ENCODE measurements around the gene ATP6V1B1.

The ATP6V1B1 gene

DNA sequence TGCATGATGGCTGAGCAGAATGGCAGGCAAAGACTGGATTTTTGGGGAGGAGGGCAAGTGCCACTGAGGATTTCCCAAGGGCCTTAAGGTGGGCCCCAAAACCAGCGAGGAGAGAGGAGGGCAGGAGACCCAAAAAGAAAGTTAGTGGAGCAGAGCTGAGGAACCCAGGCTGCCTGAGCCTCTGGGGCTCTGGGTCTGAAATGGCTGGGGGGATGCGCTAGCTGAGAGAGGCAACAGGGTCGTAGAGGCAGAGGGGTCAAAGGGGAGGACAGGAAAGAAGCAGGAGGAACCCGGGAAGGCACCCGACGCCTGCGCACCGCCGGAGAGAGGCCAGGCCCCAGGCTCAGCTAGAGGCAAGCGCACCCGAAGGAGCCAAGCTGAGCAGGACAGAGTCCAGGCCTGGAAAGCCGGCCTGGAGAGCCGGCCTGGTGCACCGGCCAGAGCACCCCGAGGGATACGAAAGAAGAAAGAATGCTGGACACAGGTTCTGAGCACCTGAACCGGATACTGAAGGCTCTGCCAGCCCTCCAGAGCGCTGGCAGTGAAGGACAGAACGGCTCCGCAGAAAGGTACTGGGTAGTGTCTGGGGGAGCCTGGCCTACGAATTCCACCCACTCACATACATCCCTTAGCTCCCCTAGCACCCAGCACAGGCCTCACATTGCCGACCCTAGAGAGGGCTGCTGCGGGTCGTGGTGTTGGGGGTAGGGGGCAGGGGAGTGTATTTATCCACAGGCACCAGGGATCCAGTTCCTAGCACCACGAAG, 39.5 kb upstream of the ATP6V1B1 start:
- no peak for DNase-seq (ENCODE audit: low read depth)
- no peak for TF ChIP-seq CTCF (conservative IDR thresholded peaks at IDR 0.05; ENCODE audit: low read length)
- H3K4me3 ChIP-seq (ENCODE audit: low read length): no peak overlapping the region

DNA sequence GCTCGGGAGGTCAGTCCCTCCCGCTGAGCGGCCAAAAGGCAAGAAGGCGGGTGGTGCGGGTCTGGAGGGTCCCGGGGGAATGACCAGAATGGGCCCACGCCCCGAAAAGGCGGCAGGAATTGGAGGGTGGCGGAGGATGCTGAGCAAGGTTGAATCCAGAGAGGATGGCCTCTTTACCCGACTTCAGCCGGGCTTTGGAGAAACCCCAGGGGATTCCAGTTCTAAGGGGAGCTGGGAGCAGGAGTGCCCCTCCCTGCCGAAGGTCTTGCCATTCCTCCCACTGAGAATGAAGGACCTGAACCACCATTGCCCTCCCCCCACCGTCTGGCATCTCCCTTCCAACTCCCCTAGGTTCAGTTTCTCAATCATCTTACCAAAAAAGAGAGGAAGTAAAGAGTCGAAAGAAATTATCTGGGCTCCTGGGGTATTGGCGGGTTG, 38.9 kb upstream of the ATP6V1B1 start:
- DNase-seq (ENCODE audit: low read depth): no peak
- no peak overlapping the region for H3K4me3 ChIP-seq (ENCODE audit: low read length)
- TF ChIP-seq CTCF (conservative IDR thresholded peaks at IDR 0.05; ENCODE audit: low read length): no peak

DNA sequence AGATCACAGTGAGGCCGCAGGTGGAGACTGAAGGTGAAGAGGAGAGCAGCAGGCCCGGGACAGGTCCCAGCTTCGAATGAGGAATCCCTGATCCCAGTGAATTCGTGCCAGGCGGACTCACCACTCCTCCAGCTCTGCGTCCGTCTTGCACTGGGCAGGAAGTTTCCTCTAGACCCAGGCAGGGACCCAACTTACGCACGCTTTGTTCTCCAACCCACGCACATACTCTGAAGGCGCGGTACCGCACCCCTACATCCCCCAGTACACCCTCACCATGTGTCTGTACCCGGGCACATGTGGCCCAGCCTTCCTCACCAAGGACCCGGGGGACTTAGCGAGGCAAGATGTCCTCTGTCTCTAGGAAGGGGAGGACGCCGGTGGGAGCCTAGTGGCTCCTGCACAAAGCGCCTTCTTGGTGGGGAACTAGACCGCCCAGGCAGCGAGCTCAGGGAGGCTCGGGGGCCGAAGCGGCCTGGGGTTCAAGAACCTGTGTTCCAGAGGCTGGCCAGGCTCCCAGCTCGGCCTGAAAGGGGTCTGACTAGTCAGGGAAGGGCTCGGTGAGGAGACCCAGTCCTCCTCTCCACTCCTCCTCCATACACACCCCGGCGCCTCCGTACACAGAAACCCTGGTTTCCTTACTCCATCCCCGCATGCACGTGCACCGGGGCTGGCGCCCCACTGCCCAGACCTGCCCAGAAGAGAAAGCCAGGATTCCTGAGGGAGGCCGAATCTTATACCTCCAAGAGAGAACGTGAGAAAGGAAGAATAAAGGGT, 38.3 kb upstream of the ATP6V1B1 start:
- no peak overlapping the region for H3K4me3 ChIP-seq (ENCODE audit: low read length)
- no peak for DNase-seq (ENCODE audit: low read depth)
- TF ChIP-seq CTCF (conservative IDR thresholded peaks at IDR 0.05; ENCODE audit: low read length): no peak

GRCh38 chr2:70897977-70898226, 37.8 kb upstream of the ATP6V1B1 start:
- no peak overlapping the region for H3K4me3 ChIP-seq (ENCODE audit: low read length)
- no peak for DNase-seq (ENCODE audit: low read depth)
- TF ChIP-seq CTCF (conservative IDR thresholded peaks at IDR 0.05; ENCODE audit: low read length): no peak

- H3K4me3 ChIP-seq (ENCODE audit: low read length): no peak overlapping the region
- no peak for DNase-seq (ENCODE audit: low read depth)
- no peak for TF ChIP-seq CTCF (conservative IDR thresholded peaks at IDR 0.05; ENCODE audit: low read length)
These were observed 37.1 kb upstream of the ATP6V1B1 start for GRCh38 chr2:70898363-70899240.

DNA sequence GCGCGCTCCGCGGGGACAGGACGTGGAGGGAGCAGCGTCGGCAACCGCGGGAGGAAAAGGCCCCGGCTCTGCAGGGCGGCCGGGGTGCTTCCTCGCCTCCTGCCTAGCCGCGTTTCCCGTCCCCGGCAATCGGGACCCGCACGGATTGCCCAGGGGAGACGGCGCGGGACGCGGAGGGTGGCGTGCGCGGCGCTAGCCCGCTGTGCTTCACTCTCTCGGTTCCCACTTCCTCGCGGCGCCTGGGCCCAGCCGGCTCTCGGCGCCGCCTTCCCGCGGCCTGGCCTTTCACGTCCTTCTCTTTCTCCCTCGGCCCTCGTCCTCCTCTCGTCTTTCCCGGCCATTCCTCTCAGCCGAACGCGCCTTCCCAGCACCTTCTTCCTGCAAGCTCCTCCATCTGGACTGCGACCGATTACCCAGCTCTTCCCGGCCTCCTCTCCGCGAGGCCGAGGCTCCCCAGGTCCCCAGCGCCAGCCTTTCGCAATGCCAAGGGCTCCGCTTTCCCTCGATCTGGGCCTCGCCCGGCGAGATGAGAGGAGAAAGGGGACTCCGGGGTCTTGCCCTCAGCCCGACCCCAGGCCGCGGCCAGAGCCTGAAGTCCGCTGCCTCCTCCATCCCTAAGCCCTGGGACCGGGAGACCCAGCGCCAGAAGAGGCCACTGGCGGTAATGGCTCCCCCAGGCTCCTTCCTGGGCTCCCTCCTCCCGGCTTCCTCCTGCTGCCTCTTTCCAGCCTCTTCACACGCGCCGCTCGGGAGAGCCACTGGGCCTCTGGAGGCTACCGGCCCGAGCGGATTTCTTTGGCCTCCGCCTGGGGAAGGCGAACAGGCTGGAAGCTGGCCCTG, 34.3 kb upstream of the ATP6V1B1 start:
- H3K4me3 ChIP-seq (ENCODE audit: low read length): peak overlapping the region; percentile 75
- no peak for TF ChIP-seq CTCF (conservative IDR thresholded peaks at IDR 0.05; ENCODE audit: low read length)
- DNase-seq (ENCODE audit: low read depth): peak; percentile 45
